MG63 (cell line): Measurements from ENCODE around the gene APRT. TPM values are rescaled to one million over a fixed set of nuclear protein-coding genes. Genes with fewer than 3 reads are reported as not detected.
"Not testable (repeated sequence)": the region's sequence is repeated elsewhere in the genome, so short reads cannot be mapped to it uniquely, and the experiment has no call there.

ENCODE experiments used
- DNase-seq: peaks from one replicate; pipeline ENCODE4 v3.0.0-alpha.2; 2020
- H3K27me3 ChIP-seq: fragments of 250-450 bp; sonication (Bioruptor Pico); 2 replicates; pipeline ENCODE4 v1.5.1; 2020; ENCODE audit warnings: mild to moderate bottlenecking, moderate library complexity
- H3K36me3 ChIP-seq: fragments of 250-450 bp; sonication (Bioruptor Pico); 2 replicates; pipeline ENCODE4 v1.5.1; 2020; ENCODE audit warnings: mild to moderate bottlenecking, moderate library complexity
- H3K4me3 ChIP-seq: fragments of 250-450 bp; sonication (Bioruptor Pico); 2 replicates; pipeline ENCODE4 v1.5.1; 2020; ENCODE audit warnings: mild to moderate bottlenecking, moderate library complexity
- H3K9me3 ChIP-seq: fragments of 250-450 bp; sonication (Bioruptor Pico); 2 replicates; pipeline ENCODE4 v1.5.1; 2020; ENCODE audit warnings: mild to moderate bottlenecking, moderate library complexity
- total RNA-seq: library from RNA; depleted of rRNA; stranded (reverse); fragments of >200 nt; shearing (Covaris generic); gene quantifications from 2 replicates; pipeline ENCODE4 v1.2.3, GENCODE V29; 2014; ENCODE audit warnings: low replicate concordance

APRT gene
- total RNA-seq, 1 experiment from 2014 or later: 290 TPM

GRCh38 chr16:88804552-88805339 lies 7.0 kb downstream of the APRT start:
- H3K27me3 ChIP-seq: no peaks in the 10 kb centered on the region
- H3K9me3 ChIP-seq: no peaks in the 10 kb centered on the region
- no peak for DNase-seq
- peaks cover 36% of the 10 kb centered on the region for H3K36me3 ChIP-seq
- H3K4me3 ChIP-seq: peak overlapping the region; percentile 73

- Histone ChIP-seq H3K36me3 (peaks cover 32% of the 10 kb centered on the region), H3K27me3 (no peaks in the 10 kb centered on the region), H3K9me3 (no peaks in the 10 kb centered on the region), H3K4me3 (peak overlapping the region; percentile 73)
- no peak for DNase-seq
Measured at GRCh38 chr16:88804173-88804551, 7.6 kb downstream of the APRT start.

GRCh38 chr16:88803264-88803987 lies 8.3 kb downstream of the APRT start, which contains the start of gene CDT1:
Gene CDT1 (plus strand): TSS chr16:88803789. CDS start chr16:88803832, 43 bp downstream.
- H3K4me3 ChIP-seq: peak within 1 kb of the TSS; percentile 73
- DNase-seq: peak; percentile 70
- H3K36me3 ChIP-seq: peaks cover 31% of the 10 kb centered on the region
- H3K9me3 ChIP-seq: no peaks in the 10 kb centered on the region
- H3K27me3 ChIP-seq: no peaks in the 10 kb centered on the region

- H3K4me3 ChIP-seq: no peak overlapping the region
- no peaks in the 10 kb centered on the region for H3K27me3 ChIP-seq
- peaks cover 9% of the 10 kb centered on the region for H3K36me3 ChIP-seq
- DNase-seq: no peak
- no peaks in the 10 kb centered on the region for H3K9me3 ChIP-seq
Measured at GRCh38 chr16:88800277-88800592, 11.5 kb downstream of the APRT start.

- no peak for DNase-seq
- H3K27me3 ChIP-seq: no peaks in the 10 kb centered on the region
- no peaks in the 10 kb centered on the region for H3K9me3 ChIP-seq
- H3K36me3 ChIP-seq: peaks cover 6% of the 10 kb centered on the region
- no peak overlapping the region for H3K4me3 ChIP-seq
Measured at GRCh38 chr16:88799569-88800276, 12.0 kb downstream of the APRT start.

GRCh38 chr16:88798772-88799455 lies 12.8 kb downstream of the APRT start:
- DNase-seq: no peak
- no peak overlapping the region for H3K4me3 ChIP-seq
- no peaks in the 10 kb centered on the region for H3K27me3 ChIP-seq
- no peaks in the 10 kb centered on the region for H3K36me3 ChIP-seq
- no peaks in the 10 kb centered on the region for H3K9me3 ChIP-seq

- Histone ChIP-seq H3K27me3 (no peaks in the 10 kb centered on the region), H3K4me3 (no peak overlapping the region), H3K9me3 (no peaks in the 10 kb centered on the region), H3K36me3 (no peaks in the 10 kb centered on the region)
- DNase-seq: no peak
Measured at GRCh38 chr16:88798073-88798472, 13.7 kb downstream of the APRT start.

- Histone ChIP-seq H3K4me3 (no peak overlapping the region), H3K27me3 (no peaks in the 10 kb centered on the region), H3K9me3 (no peaks in the 10 kb centered on the region), H3K36me3 (no peaks in the 10 kb centered on the region)
- no peak for DNase-seq
Measured at GRCh38 chr16:88796278-88796677, 15.4 kb downstream of the APRT start.

GRCh38 chr16:88793251-88793954 lies 18.3 kb downstream of the APRT start:
- Histone ChIP-seq H3K4me3 (no peak overlapping the region), H3K27me3 (no peaks in the 10 kb centered on the region), H3K36me3 (no peaks in the 10 kb centered on the region), H3K9me3 (no peaks in the 10 kb centered on the region)
- no peak for DNase-seq

- DNase-seq: no peak
- no peaks in the 10 kb centered on the region for H3K27me3 ChIP-seq
- no peak overlapping the region for H3K4me3 ChIP-seq
- no peaks in the 10 kb centered on the region for H3K36me3 ChIP-seq
- H3K9me3 ChIP-seq: no peaks in the 10 kb centered on the region
Measured at GRCh38 chr16:88792668-88793250, 19.0 kb downstream of the APRT start.

GRCh38 chr16:88792078-88792550 lies 19.6 kb downstream of the APRT start:
- Histone ChIP-seq H3K36me3 (no peaks in the 10 kb centered on the region), H3K27me3 (no peaks in the 10 kb centered on the region), H3K4me3 (no peak overlapping the region), H3K9me3 (no peaks in the 10 kb centered on the region)
- no peak for DNase-seq

GRCh38 chr16:88790312-88791211 lies 21.2 kb downstream of the APRT start:
- H3K4me3 ChIP-seq: no peak overlapping the region
- DNase-seq: no peak

GRCh38 chr16:88789594-88789993 lies 22.1 kb downstream of the APRT start:
- Histone ChIP-seq H3K36me3 (no peaks in the 10 kb centered on the region), H3K4me3 (no peak overlapping the region), H3K27me3 (no peaks in the 10 kb centered on the region), H3K9me3 (no peaks in the 10 kb centered on the region)
- DNase-seq: no peak

More at GRCh38 chr16:88790312-88791211, 21.2 kb downstream of the APRT start:
- Histone ChIP-seq H3K36me3 (no peaks in the 10 kb centered on the region), H3K9me3 (no peaks in the 10 kb centered on the region), H3K27me3 (no peaks in the 10 kb centered on the region)

GRCh38 chr16:88788749-88789148 lies 23.0 kb downstream of the APRT start:
- H3K27me3 ChIP-seq, DNase-seq, H3K4me3 ChIP-seq, H3K36me3 ChIP-seq, H3K9me3 ChIP-seq: not testable (repeated sequence)
